HepG2 (cell line): ENCODE measurements around the gene EGR1. TPM values are rescaled to one million over a fixed set of nuclear protein-coding genes. Genes with fewer than 3 reads are reported as not detected.

Experiments used
- EED ChIP-seq: sonication (generic); formaldehyde crosslinking; IDR thresholded peaks from 2 replicates; pipeline ENCODE4 v1.5.0; 2020; ENCODE audit warnings: mild to moderate bottlenecking, missing genetic modification reagents
- GMEB2 ChIP-seq: IDR thresholded peaks from 2 replicates; pipeline ENCODE4 v1.6.1; 2016; ENCODE audit warnings: missing biosample characterization, missing genetic modification reagents, low read depth
- HNF1B ChIP-seq: sonication (generic); formaldehyde crosslinking; IDR thresholded peaks from 2 replicates; pipeline ENCODE4 v1.5.1; 2020; ENCODE audit warnings: mild to moderate bottlenecking, moderate library complexity, missing genetic modification reagents
- IRX3 ChIP-seq: sonication (generic); formaldehyde crosslinking; IDR thresholded peaks from 2 replicates; pipeline ENCODE4 v1.8.1; 2023; ENCODE audit warnings: mild to moderate bottlenecking, low read depth, missing genetic modification reagents, borderline replicate concordance
- PAF1 ChIP-seq: IDR thresholded peaks from 2 replicates; pipeline ENCODE4 v1.6.1; 2016; ENCODE audit warnings: missing genetic modification reagents, missing compliant biosample characterization
- POLR2G ChIP-seq: fragments of 200-400 bp; formaldehyde crosslinking; IDR thresholded peaks from 2 replicates; pipeline ENCODE4 v1.6.1; 2018; ENCODE audit warnings: mild to moderate bottlenecking, low read depth, low read length, moderate library complexity
- PRDM15 ChIP-seq: sonication (generic); formaldehyde crosslinking; IDR thresholded peaks from 2 replicates; pipeline ENCODE4 v1.4.0; 2020; ENCODE audit warnings: missing genetic modification reagents
- REL ChIP-seq: sonication (generic); formaldehyde crosslinking; conservative IDR thresholded peaks from 2 replicates; pipeline ENCODE4 v1.8.0; 2022; ENCODE audit warnings: mild to moderate bottlenecking, missing genetic modification reagents, moderate library complexity
- TOPORS ChIP-seq: sonication (generic); formaldehyde crosslinking; IDR thresholded peaks from 2 replicates; pipeline ENCODE4 v1.8.0; 2023; ENCODE audit warnings: mild to moderate bottlenecking, missing genetic modification reagents
- USF2 ChIP-seq, 2 experiments: sonication (generic) in 1 of 2; formaldehyde crosslinking in 1 of 2; IDR thresholded peaks; 2 replicates each; pipeline versions ENCODE4 v1.5.1 to v1.6.1; 2011 to 2020; ENCODE audit warnings: borderline replicate concordance in 1 of 2, low read depth in 1 of 2, low read length in 1 of 2, mild to moderate bottlenecking in 1 of 2, missing genetic modification reagents in 1 of 2, moderate library complexity in 1 of 2
- ZGPAT ChIP-seq: IDR thresholded peaks from 2 replicates; pipeline ENCODE4 v1.6.1; 2016; ENCODE audit warnings: mild to moderate bottlenecking
- ZKSCAN8 ChIP-seq: IDR thresholded peaks from 2 replicates; pipeline ENCODE4 v1.6.1; 2016; ENCODE audit warnings: borderline replicate concordance, missing genetic modification reagents, missing compliant biosample characterization
- ZNF121 ChIP-seq: sonication (generic); formaldehyde crosslinking; IDR thresholded peaks from 2 replicates; pipeline ENCODE4 v1.5.0; 2020; ENCODE audit warnings: mild to moderate bottlenecking, missing genetic modification reagents
- ZNF230 ChIP-seq: sonication (generic); formaldehyde crosslinking; IDR thresholded peaks from 2 replicates; pipeline ENCODE4 v1.4.0; 2020; ENCODE audit warnings: mild to moderate bottlenecking, missing genetic modification reagents
- ZNF543 ChIP-seq: sonication (generic); formaldehyde crosslinking; IDR thresholded peaks from 2 replicates; pipeline ENCODE4 v1.4.0; 2020; ENCODE audit warnings: mild to moderate bottlenecking, missing genetic modification reagents
- ZNF670 ChIP-seq: sonication (generic); formaldehyde crosslinking; IDR thresholded peaks from 2 replicates; pipeline ENCODE4 v1.8.0; 2022; ENCODE audit warnings: mild to moderate bottlenecking, missing genetic modification reagents, borderline replicate concordance
- polyA plus RNA-seq, 8 experiments: library from polyadenylated mRNA; depleted of rRNA in 3 of 8; stranded (reverse) in 7 of 8; unstranded in 1 of 8; fragments of >200 nt; fragmentation: Illumina TruSeq in 4 of 8; extraction: Trizol in 4 of 8; gene quantifications; 2 replicates each; pipeline versions ENCODE4 v1.2.1 to v1.2.3, GENCODE V29; 2011 to 2016; ENCODE audit warnings: low read depth in 4 of 8, missing spikeins in 1 of 8, mixed read lengths in 1 of 8; ENCODE audit not compliant: insufficient read depth in 1 of 8
- total RNA-seq, 5 experiments: library from RNA; depleted of rRNA; stranded (reverse); fragments of >200 nt; fragmentation: Illumina TruSeq; extraction: Trizol; gene quantifications; 2 replicates each; pipeline ENCODE4 v1.2.3, GENCODE V29; 2016; ENCODE audit warnings: low read depth in 1 of 5

Gene EGR1
- total and polyA plus RNA-seq, 2 of the 13 experiments (the other 11 are each of a cell fraction or from before 2014, with no cell fraction given), result 4.1 to 4.5 TPM

GRCh38 chr5:138491669-138492559 lies 26.6 kb downstream of the EGR1 start (continued):
- TF ChIP-seq EED (CRISPR knock-in tag) (no peak), TOPORS (CRISPR knock-in tag) (peak; percentile 62; the same call in 1 of the 2 replicates), HNF1B (no peak), REL (CRISPR knock-in tag) (peak; percentile 80; the same call in 1 of the 2 replicates), IRX3 (CRISPR knock-in tag) (0 out of 2 replicates have a peak, but pooled peaks have one; percentile 18), ZNF543 (CRISPR knock-in tag) (peak; percentile 79; the same call in 1 of the 2 replicates), PRDM15 (CRISPR knock-in tag) (no peak), POLR2G (peak; percentile 58; the same call in 1 of the 2 replicates), USF2 (IDR thresholded peaks at IDR 0.05; ENCODE audit: low read depth, low read length) (no peak), USF2 (CRISPR knock-in tag; IDR thresholded peaks at IDR 0.05; ENCODE audit: borderline replicate concordance) (peak; percentile 79; the same call in 1 of the 2 replicates), ZKSCAN8 (CRISPR knock-in tag) (0 out of 2 replicates have a peak, but pooled peaks have one; percentile 14), GMEB2 (no peak), ZNF121 (CRISPR knock-in tag) (0 out of 2 replicates have a peak, but pooled peaks have one; percentile 36), ZGPAT (CRISPR knock-in tag) (peak; percentile 23; the same call in 1 of the 2 replicates), PAF1 (no peak), ZNF670 (CRISPR knock-in tag) (0 out of 2 replicates have a peak, but pooled peaks have one; percentile 39), ZNF230 (CRISPR knock-in tag) (no peak)
